Fibroblast of mammary gland (primary cell): Measurements from ENCODE around the gene NFKB2.

ENCODE experiments used
- DNase-seq: peaks from one replicate; pipeline ENCODE4 v3.0.0-alpha.2; 2010; ENCODE audit warnings: low read depth
- H3K4me3 ChIP-seq: 2 replicates; pipeline ENCODE4 v1.5.1; 2011; ENCODE audit warnings: low read depth, mild to moderate bottlenecking, low read length, moderate library complexity; ENCODE audit not compliant: control insufficient read depth
- TF ChIP-seq, protein P1 (sequence below): conservative IDR thresholded peaks from 2 replicates; pipeline ENCODE4 v1.5.1; 2011; ENCODE audit warnings: low read depth, low read length, inconsistent platforms; ENCODE audit not compliant: control insufficient read depth, insufficient read depth

NFKB2 gene

DNA sequence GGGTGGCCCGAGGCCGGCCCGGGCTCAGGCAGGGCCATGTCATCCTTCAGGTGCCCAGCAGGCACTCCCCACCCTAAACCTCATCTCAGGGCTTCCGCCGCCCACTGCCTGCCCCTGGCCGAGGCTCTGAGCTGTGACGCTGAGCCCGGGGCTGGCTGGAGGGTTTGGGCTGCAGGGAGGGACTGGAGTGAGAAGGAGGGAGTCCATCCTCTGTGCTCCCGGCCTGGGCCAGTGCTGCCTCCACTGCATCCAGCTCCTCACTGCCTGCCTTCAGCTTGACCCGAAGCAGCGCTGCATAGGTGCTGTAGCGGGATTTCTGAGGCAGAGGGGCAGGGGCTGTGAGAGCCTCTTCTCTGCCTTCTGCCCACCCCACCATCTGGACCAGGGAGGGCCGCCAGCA lies 7.6 kb downstream of the NFKB2 start:
- TF ChIP-seq, protein P1, sequence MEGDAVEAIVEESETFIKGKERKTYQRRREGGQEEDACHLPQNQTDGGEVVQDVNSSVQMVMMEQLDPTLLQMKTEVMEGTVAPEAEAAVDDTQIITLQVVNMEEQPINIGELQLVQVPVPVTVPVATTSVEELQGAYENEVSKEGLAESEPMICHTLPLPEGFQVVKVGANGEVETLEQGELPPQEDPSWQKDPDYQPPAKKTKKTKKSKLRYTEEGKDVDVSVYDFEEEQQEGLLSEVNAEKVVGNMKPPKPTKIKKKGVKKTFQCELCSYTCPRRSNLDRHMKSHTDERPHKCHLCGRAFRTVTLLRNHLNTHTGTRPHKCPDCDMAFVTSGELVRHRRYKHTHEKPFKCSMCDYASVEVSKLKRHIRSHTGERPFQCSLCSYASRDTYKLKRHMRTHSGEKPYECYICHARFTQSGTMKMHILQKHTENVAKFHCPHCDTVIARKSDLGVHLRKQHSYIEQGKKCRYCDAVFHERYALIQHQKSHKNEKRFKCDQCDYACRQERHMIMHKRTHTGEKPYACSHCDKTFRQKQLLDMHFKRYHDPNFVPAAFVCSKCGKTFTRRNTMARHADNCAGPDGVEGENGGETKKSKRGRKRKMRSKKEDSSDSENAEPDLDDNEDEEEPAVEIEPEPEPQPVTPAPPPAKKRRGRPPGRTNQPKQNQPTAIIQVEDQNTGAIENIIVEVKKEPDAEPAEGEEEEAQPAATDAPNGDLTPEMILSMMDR = no peak

DNA sequence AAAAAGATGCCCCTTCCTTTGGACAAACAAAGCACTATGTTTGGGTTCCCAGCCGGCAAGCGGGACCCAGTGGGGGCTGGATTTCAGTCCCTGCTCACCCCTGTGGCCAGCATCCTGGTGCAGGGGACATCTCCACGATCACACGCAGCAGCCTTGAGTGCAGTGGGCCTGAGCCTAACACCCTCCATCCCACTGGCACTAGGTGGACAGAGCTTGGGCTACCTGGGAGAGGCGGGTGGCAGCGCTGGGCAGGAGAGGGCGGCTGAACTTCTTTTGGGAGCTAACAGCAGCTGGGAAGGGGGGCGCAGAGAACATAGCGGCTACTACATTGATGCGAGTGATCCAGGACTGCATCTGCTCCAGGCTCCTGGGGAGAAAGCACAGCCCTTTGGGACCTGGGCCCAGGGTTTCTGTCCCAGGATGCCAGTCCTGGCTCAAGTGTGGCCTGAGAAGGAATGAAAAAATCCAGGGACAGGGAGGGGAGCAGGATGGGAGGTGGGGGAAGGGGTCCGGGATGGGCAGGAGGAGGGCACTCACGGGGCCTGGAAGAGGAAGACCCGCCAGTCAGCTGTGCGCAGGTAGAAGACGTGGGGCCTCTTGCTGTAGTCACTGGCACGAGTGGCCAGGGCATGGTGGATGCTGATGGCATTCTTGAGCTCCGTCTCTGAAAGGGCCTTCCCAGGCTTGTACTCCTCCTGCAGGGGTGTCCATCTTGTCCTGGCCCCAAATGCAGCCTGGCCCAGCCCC lies 9.0 kb downstream of the NFKB2 start:
- H3K4me3 ChIP-seq = no peak overlapping the region
- no peak for DNase-seq

More for the DNA sequence above, 7.6 kb downstream of the NFKB2 start:
- DNase-seq = no peak
- no peak overlapping the region for H3K4me3 ChIP-seq

DNA sequence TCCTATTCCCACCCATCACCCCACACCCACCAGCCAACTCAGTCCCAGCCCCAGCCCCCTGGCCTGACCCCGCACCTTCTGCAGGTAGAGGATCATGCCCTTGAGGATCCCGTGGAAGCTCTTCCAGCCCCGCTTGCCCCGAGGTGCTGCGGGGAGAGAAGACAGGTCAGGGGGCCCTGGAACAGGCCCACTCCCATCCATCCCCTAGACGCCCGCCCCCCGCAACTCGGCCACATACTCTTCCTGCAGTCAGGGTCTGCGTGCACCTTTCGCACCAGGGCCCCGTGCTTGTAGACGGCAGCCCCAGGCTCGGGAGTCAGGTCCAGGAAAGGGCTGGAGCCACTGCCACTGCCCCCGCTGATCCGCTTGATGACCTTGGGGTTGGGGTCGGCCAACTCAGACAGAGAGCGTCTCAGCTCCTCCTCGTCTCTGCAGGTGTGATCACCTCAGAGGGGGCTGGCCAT lies 9.6 kb downstream of the NFKB2 start:
- DNase-seq = no peak
- TF ChIP-seq, protein P1 = no peak

More for the DNA sequence above, 9.0 kb downstream of the NFKB2 start:
- TF ChIP-seq, protein P1 = no peak

DNA sequence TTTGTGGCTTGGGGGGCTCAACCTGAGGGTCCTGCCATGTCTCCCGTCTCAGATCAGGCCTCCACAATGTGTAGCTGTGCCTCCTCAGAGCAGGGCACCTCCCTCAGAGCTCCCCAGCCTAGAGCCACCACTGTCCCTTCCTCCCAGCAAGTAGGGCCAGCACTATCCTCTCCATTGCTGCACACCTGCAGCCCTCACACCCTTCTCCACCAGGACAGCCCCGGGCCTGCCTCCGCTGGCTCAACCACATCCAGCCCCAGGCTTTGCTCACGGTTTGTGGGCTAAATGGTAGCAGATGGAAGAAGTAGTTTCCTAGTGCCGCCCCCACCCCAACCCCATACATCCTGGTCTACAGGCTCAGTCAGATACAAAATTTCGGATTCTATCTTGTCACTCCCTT lies 10.1 kb downstream of the NFKB2 start:
- H3K4me3 ChIP-seq = no peak overlapping the region
- no peak for DNase-seq
- TF ChIP-seq, protein P1 = no peak

More for the DNA sequence above, 9.6 kb downstream of the NFKB2 start:
- H3K4me3 ChIP-seq = no peak overlapping the region

DNA sequence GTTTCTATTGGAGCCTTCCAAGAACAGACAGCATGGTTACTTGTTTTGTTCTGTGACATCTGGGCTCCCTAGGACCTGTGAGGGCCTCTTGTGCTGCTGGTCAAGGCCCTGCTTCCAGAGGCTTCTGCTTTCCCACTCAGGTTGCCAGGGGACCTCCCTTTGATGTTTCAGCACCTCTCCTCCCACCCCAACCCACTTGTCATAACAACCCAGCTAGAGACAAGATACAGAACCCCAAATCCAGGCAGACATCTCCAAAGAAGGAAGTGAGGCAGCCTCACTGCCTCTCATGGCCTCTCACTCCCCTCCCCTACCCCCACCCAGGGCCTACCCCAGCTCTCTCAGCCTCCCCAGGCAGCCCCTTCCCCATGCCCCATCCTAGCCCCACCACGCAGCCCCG lies 11.3 kb downstream of the NFKB2 start:
- TF ChIP-seq, protein P1 = no peak
- no peak for DNase-seq
- H3K4me3 ChIP-seq = no peak overlapping the region

DNA sequence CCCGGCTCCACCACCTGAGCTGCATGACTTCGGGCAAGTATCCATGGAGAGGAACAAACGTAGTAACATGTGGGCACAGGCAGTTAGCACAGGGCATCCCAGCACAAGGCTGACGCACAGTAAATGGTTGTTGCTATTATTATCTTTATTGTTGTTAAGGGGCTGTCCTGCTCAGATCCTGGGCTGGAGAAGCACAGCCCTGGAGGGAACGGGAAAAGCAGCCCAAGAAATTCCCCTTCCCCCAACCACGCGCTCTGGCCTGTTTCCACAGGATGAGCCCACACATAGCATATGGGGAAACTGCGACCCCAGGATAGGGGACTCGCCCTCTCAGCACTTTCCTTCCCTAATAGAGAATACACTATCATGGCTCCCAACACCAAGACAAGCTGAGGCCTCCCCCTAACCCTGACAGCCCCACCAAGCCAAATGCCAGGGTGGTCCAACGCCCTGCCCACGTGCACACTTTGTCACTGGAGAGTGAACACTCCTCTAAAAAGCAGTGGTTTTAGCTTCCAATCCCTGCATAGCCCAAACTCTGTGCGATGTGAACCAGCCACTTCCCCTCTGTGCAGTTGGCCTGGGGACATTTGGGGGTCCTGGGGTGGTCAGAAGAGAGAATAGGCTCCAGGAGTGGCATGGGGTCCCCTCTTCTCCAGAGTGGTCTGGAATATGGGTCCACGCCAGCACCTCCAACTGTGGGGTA lies 12.1 kb downstream of the NFKB2 start:
- TF ChIP-seq, protein P1 = no peak
- H3K4me3 ChIP-seq = no peak overlapping the region
- DNase-seq = no peak
